Iris pigment epithelial cell (primary cell): ENCODE data around the gene ANKRD13B.
A peak's percentile ranks its signal among the peaks of the same experiment; 100 is the strongest.

Experiments
- DNase-seq: peaks from one replicate; pipeline ENCODE4 v3.0.0-alpha.2; 2011; ENCODE audit warnings: low read depth

ANKRD13B gene

GRCh38 chr17:29616300-29617048 lies 23.5 kb downstream of the ANKRD13B start:
- DNase-seq, result no peak

- peak; percentile 79 for DNase-seq
Measured at GRCh38 chr17:29617125-29617480, 24.2 kb downstream of the ANKRD13B start.

- DNase-seq, result peak; percentile 71
Measured at GRCh38 chr17:29617481-29618271, 24.7 kb downstream of the ANKRD13B start.

- no peak for DNase-seq
Measured at GRCh38 chr17:29618272-29619065, 25.5 kb downstream of the ANKRD13B start.

GRCh38 chr17:29619251-29619650 lies 26.3 kb downstream of the ANKRD13B start:
- DNase-seq, result peak; percentile 53

GRCh38 chr17:29620271-29620670 lies 27.3 kb downstream of the ANKRD13B start:
- peak; percentile 66 for DNase-seq

- DNase-seq, result no peak
Measured at GRCh38 chr17:29620779-29621500, 28.0 kb downstream of the ANKRD13B start.

- no peak for DNase-seq
Measured at GRCh38 chr17:29621751-29622194, 28.8 kb downstream of the ANKRD13B start.

- DNase-seq, result peak; percentile 31
Measured at GRCh38 chr17:29622337-29623282, 29.7 kb downstream of the ANKRD13B start, which contains the start of gene CORO6. TSS of gene CORO6 (minus strand) at chr17:29622912. CDS start at chr17:29621421, 1,491 bp downstream.

- no peak for DNase-seq
Measured at GRCh38 chr17:29623283-29623647, 30.3 kb downstream of the ANKRD13B start.

GRCh38 chr17:29624586-29624985 lies 31.7 kb downstream of the ANKRD13B start:
- no peak for DNase-seq

- no peak for DNase-seq
Measured at GRCh38 chr17:29625037-29625750, 32.3 kb downstream of the ANKRD13B start.

- no peak for DNase-seq
Measured at GRCh38 chr17:29627951-29628350, 35.0 kb downstream of the ANKRD13B start.

GRCh38 chr17:29628644-29629043 lies 35.7 kb downstream of the ANKRD13B start:
- DNase-seq, result no peak

- no peak for DNase-seq
Measured at GRCh38 chr17:29629839-29630238, 36.9 kb downstream of the ANKRD13B start.

GRCh38 chr17:29630630-29631193 lies 37.8 kb downstream of the ANKRD13B start:
- DNase-seq, result no peak

GRCh38 chr17:29633886-29634285 lies 41.0 kb downstream of the ANKRD13B start:
- no peak for DNase-seq

GRCh38 chr17:29640413-29640812 lies 47.5 kb downstream of the ANKRD13B start:
- peak; percentile 82 for DNase-seq

GRCh38 chr17:29640981-29641642 lies 48.2 kb downstream of the ANKRD13B start:
- no peak for DNase-seq
